DND-41 (cell line): Measurements from ENCODE around the gene ZFAND2B.

ENCODE experiments used
- ATAC-seq: fragments of 200-7000 bp; cut with Tn5 transposase; 3 replicates; pipeline ENCODE4 v1.9.1; 2021; ENCODE audit warnings: low read depth; ENCODE audit not compliant: insufficient read depth
- DNase-seq: peaks from one replicate; pipeline ENCODE4 v3.0.0-alpha.2; 2020
- H2AFZ ChIP-seq: 2 replicates; pipeline ENCODE4 v1.6.0; 2012; ENCODE audit warnings: low read depth, low read length
- H3K27ac ChIP-seq: 2 replicates; pipeline ENCODE4 v1.5.1; 2012; ENCODE audit warnings: low read length, inconsistent platforms
- H3K27me3 ChIP-seq: fragments of 200-600 bp; sonication (generic); 2 replicates; pipeline ENCODE4 v1.6.0; 2012; ENCODE audit warnings: low read length, mild to moderate bottlenecking, inconsistent platforms; ENCODE audit not compliant: insufficient read depth, poor library complexity
- H3K36me3 ChIP-seq: 2 replicates; pipeline ENCODE4 v1.5.1; 2012; ENCODE audit warnings: low read length, inconsistent platforms; ENCODE audit not compliant: insufficient read depth
- H3K4me1 ChIP-seq: 2 replicates; pipeline ENCODE4 v1.5.1; 2012; ENCODE audit warnings: mild to moderate bottlenecking, low read length; ENCODE audit not compliant: insufficient read depth
- H3K4me2 ChIP-seq: 2 replicates; pipeline ENCODE4 v1.6.0; 2012; ENCODE audit warnings: mild to moderate bottlenecking, moderate library complexity, low read length, inconsistent platforms; ENCODE audit not compliant: insufficient read depth
- H3K4me3 ChIP-seq, 2 experiments: fragments of 200-600 bp in 1 of 2; shearing (Covaris generic) in 1 of 2; 2 replicates each; pipeline ENCODE4 v1.5.1; 2012 to 2016; ENCODE audit warnings: inconsistent platforms in 2 of 2, low read length in 2 of 2, mild to moderate bottlenecking in 2 of 2, low read depth in 1 of 2, moderate library complexity in 1 of 2
- H3K79me2 ChIP-seq: 2 replicates; pipeline ENCODE4 v1.6.0; 2012; ENCODE audit warnings: low read length, inconsistent platforms; ENCODE audit not compliant: insufficient read depth
- H3K9ac ChIP-seq: 2 replicates; pipeline ENCODE4 v1.6.0; 2012; ENCODE audit warnings: low read depth, mild to moderate bottlenecking, inconsistent platforms, low read length, moderate library complexity
- H3K9me3 ChIP-seq: 2 replicates; pipeline ENCODE4 v1.5.1; 2012; ENCODE audit warnings: low read length, moderate library complexity, mild to moderate bottlenecking, inconsistent platforms; ENCODE audit not compliant: insufficient read depth, severe bottlenecking
- H4K20me1 ChIP-seq: 2 replicates; pipeline ENCODE4 v1.6.0; 2012; ENCODE audit warnings: low read length; ENCODE audit not compliant: insufficient read depth
- CTCF ChIP-seq: IDR thresholded peaks from 2 replicates; pipeline ENCODE4 v1.5.1; 2012; ENCODE audit warnings: borderline replicate concordance, low read length, moderate library complexity, mild to moderate bottlenecking; ENCODE audit not compliant: poor library complexity, severe bottlenecking; ENCODE audit errors: extremely low read depth
- EZH2 ChIP-seq: IDR thresholded peaks from 3 replicates; pipeline ENCODE4 v1.6.1; 2012; ENCODE audit warnings: borderline replicate concordance, low read depth, mild to moderate bottlenecking, moderate library complexity, low read length, inconsistent platforms; ENCODE audit not compliant: severe bottlenecking

The ZFAND2B gene

GRCh38 chr2:219161097-219161496, 45.5 kb upstream of the ZFAND2B start:
- ATAC-seq (no peak), DNase-seq (no peak)
- Histone ChIP-seq H3K9me3 (no peaks in the 10 kb centered on the region), H3K36me3 (peaks cover 2% of the 10 kb centered on the region; the same call in 1 of the 2 replicates), H3K4me2 (peak overlapping the region; percentile 72), H3K27me3 (no peaks in the 10 kb centered on the region), H3K9ac (peak overlapping the region; percentile 72), H2AFZ (peak overlapping the region; percentile 96; the same call in 1 of the 2 replicates), H3K27ac (peak overlapping the region; percentile 96), H3K4me3 (peak overlapping the region; percentile 34 to 72; a peak in 3 of 4 replicates), H3K4me1 (peaks cover 15% of the 10 kb centered on the region), H3K79me2 (no peaks in the 10 kb centered on the region), H4K20me1 (no peaks in the 10 kb centered on the region)
- TF ChIP-seq CTCF (no peak), EZH2 (no peak)

- TF ChIP-seq EZH2: no peak
- no peak for TF ChIP-seq CTCF
- no peak overlapping the region for H3K4me2 ChIP-seq
- H3K36me3 ChIP-seq: no peaks in the 10 kb centered on the region
- no peaks in the 10 kb centered on the region for H3K27me3 ChIP-seq
- no peak overlapping the region for H2AFZ ChIP-seq
- no peak for ATAC-seq
- no peak overlapping the region for H3K4me3 ChIP-seq
- H3K4me1 ChIP-seq: peaks cover 15% of the 10 kb centered on the region
- H3K27ac ChIP-seq: no peak overlapping the region
- no peak overlapping the region for H3K9ac ChIP-seq
- no peaks in the 10 kb centered on the region for H3K79me2 ChIP-seq
- no peak for DNase-seq
- H4K20me1 ChIP-seq: no peaks in the 10 kb centered on the region
- H3K9me3 ChIP-seq: no peaks in the 10 kb centered on the region
Measured at GRCh38 chr2:219163156-219163555, 43.4 kb upstream of the ZFAND2B start.

DNA sequence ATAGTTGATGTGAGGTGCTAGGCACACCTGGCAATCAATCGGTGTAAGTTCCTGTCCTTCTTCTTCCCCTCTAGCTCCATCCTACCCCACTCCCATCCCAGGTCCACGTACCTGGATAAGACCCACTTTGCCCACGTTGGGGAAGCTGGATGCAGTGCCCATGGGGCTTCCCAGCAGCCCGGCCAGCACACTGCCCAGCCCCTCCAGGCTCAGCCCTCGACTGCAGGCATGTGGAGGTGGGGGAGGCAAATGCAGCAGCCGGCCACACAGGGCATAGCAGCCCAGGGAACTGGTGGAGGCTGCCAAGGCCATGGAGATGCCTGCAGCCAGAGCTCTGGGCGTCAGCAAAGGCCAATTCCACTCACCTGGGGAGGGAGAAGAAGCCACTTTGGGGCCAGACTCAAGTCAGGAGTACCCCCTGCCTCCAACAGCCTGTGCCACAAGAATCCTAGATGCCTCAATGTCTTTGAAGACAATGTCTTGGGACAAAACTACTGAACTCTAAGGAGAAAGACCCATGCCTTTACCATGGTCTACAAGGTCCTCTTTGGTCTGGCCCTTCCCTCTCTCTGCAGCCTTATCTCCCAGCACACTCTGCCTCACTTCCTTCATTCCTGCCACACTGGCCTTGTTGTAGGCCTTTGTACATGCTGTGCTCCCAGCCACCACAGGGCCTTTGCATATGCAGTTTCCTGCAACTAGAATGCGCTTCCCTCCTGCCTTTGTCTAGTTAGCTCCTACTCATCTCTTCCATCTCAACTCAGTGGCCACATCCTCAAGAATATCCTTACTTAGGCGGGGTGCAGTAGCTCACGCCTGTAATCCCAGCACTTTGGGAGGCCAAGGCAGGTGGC, 41.3 kb upstream of the ZFAND2B start:
- no peaks in the 10 kb centered on the region for H4K20me1 ChIP-seq
- no peak overlapping the region for H3K9ac ChIP-seq
- no peak overlapping the region for H3K27ac ChIP-seq
- H3K36me3 ChIP-seq: no peaks in the 10 kb centered on the region
- no peak overlapping the region for H3K4me3 ChIP-seq
- peaks cover 8% of the 10 kb centered on the region for H3K4me1 ChIP-seq
- no peaks in the 10 kb centered on the region for H3K27me3 ChIP-seq
- TF ChIP-seq CTCF (no peak), EZH2 (no peak)
- H3K9me3 ChIP-seq: no peaks in the 10 kb centered on the region
- DNase-seq (no peak), ATAC-seq (no peak)
- H2AFZ ChIP-seq: no peak overlapping the region
- no peaks in the 10 kb centered on the region for H3K79me2 ChIP-seq
- H3K4me2 ChIP-seq: no peak overlapping the region
